ENCODE measurements around the gene FADS2.

- TF ChIP-seq POLR2A (IDR thresholded peaks at IDR 0.05; ENCODE audit: low read depth, low read length) (no peak), POLR2AphosphoS5 (IDR thresholded peaks at IDR 0.05; ENCODE audit: low read depth, low read length) (no peak), SPI1 (IDR thresholded peaks at IDR 0.05; ENCODE audit: low read depth, low read length) (no peak), TAF1 (IDR thresholded peaks at IDR 0.05; ENCODE audit: low read depth, low read length) (no peak)
These were observed 34.3 kb upstream of the FADS2 start for GRCh38 chr11:61793829-61794204.
